ENCODE measurements around the gene ITGA3. TPM values are rescaled to one million over a fixed set of nuclear protein-coding genes. Genes with fewer than 3 reads are reported as not detected.

The ITGA3 gene
- total RNA-seq, 1 experiment from 2014 or later: 14.7 TPM

DNA sequence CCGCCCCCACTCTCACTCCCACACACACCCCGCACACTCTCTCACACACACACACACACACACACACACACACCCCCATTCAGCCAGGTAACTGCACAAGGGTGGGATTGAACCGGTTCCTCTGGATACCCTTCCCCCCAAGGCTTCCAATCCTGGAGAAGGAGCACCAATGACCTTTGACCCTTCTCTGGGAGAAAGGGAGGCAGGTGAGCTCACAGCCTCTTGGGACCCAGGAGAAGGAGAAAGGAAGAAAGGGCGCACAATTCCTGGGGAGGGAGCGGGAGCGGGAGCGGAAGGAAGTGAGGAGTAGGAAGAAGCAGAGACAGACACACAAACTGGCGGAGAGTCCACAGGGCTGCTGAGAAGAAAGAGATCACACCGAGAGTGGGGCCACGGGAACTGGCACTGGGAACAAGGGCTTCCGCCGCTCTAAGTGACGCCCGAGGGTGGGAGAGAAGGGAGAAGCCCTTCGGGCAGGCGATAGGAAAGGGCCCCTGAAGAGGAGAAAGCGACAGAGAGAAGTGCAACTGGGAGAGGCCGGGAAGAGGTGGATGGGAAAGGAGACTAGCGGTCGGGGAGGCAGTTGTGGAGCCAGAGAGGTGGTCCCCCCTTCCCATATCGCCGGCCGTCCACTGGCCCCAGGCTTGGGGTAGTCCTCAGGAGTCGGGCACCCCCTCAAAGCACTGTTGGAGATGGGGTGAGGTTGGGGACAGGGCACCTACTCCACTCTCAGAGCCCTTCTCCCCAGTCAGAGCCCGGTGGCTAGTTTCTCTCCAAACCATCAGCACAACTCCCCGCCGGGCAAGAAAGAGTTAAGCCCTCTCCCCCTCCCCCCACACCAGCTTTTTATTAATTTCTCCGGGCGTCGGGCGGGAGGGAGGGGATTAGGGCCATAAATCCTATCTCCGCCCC, 72.8 kb downstream of the ITGA3 start:
- Mint-ChIP-seq H3K36me3 (ENCODE audit: insufficient read depth, unreplicated experiment) (peaks cover 27% of the 10 kb centered on the region), H3K27me3 (ENCODE audit: insufficient read depth, unreplicated experiment) (no peaks in the 10 kb centered on the region), H3K9me3 (ENCODE audit: unreplicated experiment) (no peaks in the 10 kb centered on the region), H3K4me1 (ENCODE audit: low read depth, unreplicated experiment) (peaks cover 22% of the 10 kb centered on the region), H3K27ac (ENCODE audit: unreplicated experiment) (peak overlapping the region; percentile 13), H3K4me3 (ENCODE audit: unreplicated experiment) (peak overlapping the region; percentile 79)
- Histone ChIP-seq H3K4me1 (peaks cover 32% of the 10 kb centered on the region), H3K27me3 (replicated peaks; ENCODE audit: control insufficient read depth, insufficient read depth, low read length) (no peaks in the 10 kb centered on the region), H3K9me3 (no peaks in the 10 kb centered on the region), H3K36me3 (ENCODE audit: control insufficient read depth, insufficient read depth, low read length) (no peaks in the 10 kb centered on the region), H3K4me3 (ENCODE audit: low read depth, low read length) (peak overlapping the region; percentile 50)
- CTCF ChIA-PET: interaction anchor here (0.6 to 1.4 kb wide), 5 partner anchors 23 to 290 kb away, joined by 3 to 4 read pairs (median 3); no protein-coding TSS in a partner anchor
- no TSS peak for BruUV-seq (replicated peaks)
- intact Hi-C loops (cut with micrococcal nuclease; ENCODE audit: unreplicated experiment): no loop called here
- POLR2A ChIA-PET: interaction anchor here (0.7 kb wide), 1 partner anchor 158 kb away, joined by 3 read pairs; no protein-coding TSS in a partner anchor
- DNase-seq: peak; percentile 56 to 76
- TF ChIP-seq, protein P1, sequence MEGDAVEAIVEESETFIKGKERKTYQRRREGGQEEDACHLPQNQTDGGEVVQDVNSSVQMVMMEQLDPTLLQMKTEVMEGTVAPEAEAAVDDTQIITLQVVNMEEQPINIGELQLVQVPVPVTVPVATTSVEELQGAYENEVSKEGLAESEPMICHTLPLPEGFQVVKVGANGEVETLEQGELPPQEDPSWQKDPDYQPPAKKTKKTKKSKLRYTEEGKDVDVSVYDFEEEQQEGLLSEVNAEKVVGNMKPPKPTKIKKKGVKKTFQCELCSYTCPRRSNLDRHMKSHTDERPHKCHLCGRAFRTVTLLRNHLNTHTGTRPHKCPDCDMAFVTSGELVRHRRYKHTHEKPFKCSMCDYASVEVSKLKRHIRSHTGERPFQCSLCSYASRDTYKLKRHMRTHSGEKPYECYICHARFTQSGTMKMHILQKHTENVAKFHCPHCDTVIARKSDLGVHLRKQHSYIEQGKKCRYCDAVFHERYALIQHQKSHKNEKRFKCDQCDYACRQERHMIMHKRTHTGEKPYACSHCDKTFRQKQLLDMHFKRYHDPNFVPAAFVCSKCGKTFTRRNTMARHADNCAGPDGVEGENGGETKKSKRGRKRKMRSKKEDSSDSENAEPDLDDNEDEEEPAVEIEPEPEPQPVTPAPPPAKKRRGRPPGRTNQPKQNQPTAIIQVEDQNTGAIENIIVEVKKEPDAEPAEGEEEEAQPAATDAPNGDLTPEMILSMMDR (IDR thresholded peaks at IDR 0.05; ENCODE audit: insufficient read depth in 1 of 2, low read depth in 1 of 2, low read length in 1 of 2, severe bottlenecking in 1 of 2, unreplicated experiment in 1 of 2): no peak

DNA sequence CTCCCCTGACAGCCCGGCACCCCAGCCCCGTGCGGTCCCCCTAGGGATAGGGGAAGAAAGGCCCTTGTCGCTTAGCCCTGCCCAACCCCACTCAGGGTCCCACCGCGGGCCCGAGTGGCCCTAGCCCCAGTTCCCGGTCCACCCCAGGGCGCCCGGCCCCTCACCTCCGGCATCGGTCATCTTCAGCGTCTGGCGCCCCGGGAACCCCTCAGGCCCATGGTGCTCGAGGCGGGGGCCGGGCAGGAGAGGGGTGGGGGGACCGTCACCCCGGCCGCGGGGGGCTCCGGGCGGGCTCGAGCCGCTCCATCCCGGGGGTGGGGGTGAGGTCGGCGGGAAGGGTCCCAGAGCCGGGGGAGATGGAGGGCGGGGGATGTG, 73.4 kb downstream of the ITGA3 start:
- POLR2A ChIA-PET: interaction anchor here (0.7 kb wide), 1 partner anchor 158 kb away, joined by 3 read pairs; no protein-coding TSS in a partner anchor
- H3K27me3 Mint-ChIP-seq (ENCODE audit: insufficient read depth, unreplicated experiment): no peaks in the 10 kb centered on the region

More for the DNA sequence above, 73.4 kb downstream of the ITGA3 start:
- TF ChIP-seq, protein P1 (IDR thresholded peaks at IDR 0.05; ENCODE audit: insufficient read depth in 1 of 2, low read depth in 1 of 2, low read length in 1 of 2, severe bottlenecking in 1 of 2, unreplicated experiment in 1 of 2): no peak
- H3K9me3 ChIP-seq: no peaks in the 10 kb centered on the region
- intact Hi-C loops (cut with micrococcal nuclease; ENCODE audit: unreplicated experiment): no loop called here
- H3K27me3 ChIP-seq (replicated peaks; ENCODE audit: control insufficient read depth, insufficient read depth, low read length): no peaks in the 10 kb centered on the region
- peak overlapping the region; percentile 32 for H3K27ac Mint-ChIP-seq (ENCODE audit: unreplicated experiment)
- H3K36me3 ChIP-seq (ENCODE audit: control insufficient read depth, insufficient read depth, low read length): no peaks in the 10 kb centered on the region
- no peaks in the 10 kb centered on the region for H3K9me3 Mint-ChIP-seq (ENCODE audit: unreplicated experiment)
- H3K4me3 Mint-ChIP-seq (ENCODE audit: unreplicated experiment): peak overlapping the region; percentile 79
- CTCF ChIA-PET: interaction anchor here (0.6 kb wide), 3 partner anchors 57 to 291 kb away, joined by 3 to 4 read pairs (median 3); no protein-coding TSS in a partner anchor
- no TSS peak for BruUV-seq (replicated peaks)
- peaks cover 27% of the 10 kb centered on the region for H3K36me3 Mint-ChIP-seq (ENCODE audit: insufficient read depth, unreplicated experiment)
- peaks cover 27% of the 10 kb centered on the region for H3K4me1 Mint-ChIP-seq (ENCODE audit: low read depth, unreplicated experiment)
- H3K4me3 ChIP-seq (ENCODE audit: low read depth, low read length): peak overlapping the region; percentile 50
- no peak for DNase-seq
- peaks cover 27% of the 10 kb centered on the region for H3K4me1 ChIP-seq

Measured in Caco-2 (cell line).